Testis (tissue), 2 donors: ENCODE results near the gene BACH2.

Experiments used
- POLR2A ChIP-seq: fragments of 450-650 bp; IDR thresholded peaks from one replicate; pipeline ENCODE4 v1.6.1; 2017; ENCODE audit warnings: antibody characterized with exemption, mild to moderate bottlenecking, moderate library complexity
- TF ChIP-seq, protein P1 (sequence below), 3 experiments: fragments of 450-650 bp in 2 of 3; fragments of 200-600 bp in 1 of 3; sonication (generic) in 1 of 3; IDR thresholded peaks; one replicate each; pipeline ENCODE4 v1.5.1; 2016 to 2019; ENCODE audit warnings: antibody characterized with exemption in 3 of 3, mild to moderate bottlenecking in 2 of 3, moderate library complexity in 1 of 3

DNA sequence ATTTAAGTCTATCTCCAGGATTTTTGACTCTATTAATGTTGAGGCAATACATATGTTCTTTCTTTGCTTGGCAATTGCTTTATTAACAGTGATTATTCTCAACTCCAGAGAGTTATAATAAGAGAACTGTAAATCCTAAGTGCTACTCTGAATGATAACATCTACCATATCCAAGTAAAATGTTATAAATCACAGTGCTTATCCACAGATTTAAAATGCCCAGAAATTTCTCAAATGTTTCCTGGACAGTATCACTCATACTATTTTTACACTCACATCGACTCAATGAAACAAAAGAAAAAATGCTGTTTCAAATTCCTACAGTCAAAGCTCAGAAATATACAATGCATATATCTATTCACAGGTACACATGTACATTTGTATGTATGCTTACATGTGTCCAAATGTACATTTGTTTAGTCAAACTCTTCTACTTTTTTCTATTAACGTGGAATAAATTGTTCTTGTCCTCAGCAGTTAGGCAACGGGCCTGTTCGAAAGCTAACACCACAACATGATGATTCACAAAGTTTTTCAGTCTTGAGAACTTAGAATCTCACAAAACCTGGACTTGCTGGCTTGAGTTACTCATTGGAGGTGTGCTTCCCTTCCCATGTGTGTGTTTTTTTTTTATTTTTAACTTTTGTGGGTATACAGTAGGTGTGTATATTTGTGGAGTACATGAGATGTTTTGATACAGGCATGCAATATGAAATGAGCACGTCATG is 209.4 kb downstream of the BACH2 start:
- TF ChIP-seq, protein P1, sequence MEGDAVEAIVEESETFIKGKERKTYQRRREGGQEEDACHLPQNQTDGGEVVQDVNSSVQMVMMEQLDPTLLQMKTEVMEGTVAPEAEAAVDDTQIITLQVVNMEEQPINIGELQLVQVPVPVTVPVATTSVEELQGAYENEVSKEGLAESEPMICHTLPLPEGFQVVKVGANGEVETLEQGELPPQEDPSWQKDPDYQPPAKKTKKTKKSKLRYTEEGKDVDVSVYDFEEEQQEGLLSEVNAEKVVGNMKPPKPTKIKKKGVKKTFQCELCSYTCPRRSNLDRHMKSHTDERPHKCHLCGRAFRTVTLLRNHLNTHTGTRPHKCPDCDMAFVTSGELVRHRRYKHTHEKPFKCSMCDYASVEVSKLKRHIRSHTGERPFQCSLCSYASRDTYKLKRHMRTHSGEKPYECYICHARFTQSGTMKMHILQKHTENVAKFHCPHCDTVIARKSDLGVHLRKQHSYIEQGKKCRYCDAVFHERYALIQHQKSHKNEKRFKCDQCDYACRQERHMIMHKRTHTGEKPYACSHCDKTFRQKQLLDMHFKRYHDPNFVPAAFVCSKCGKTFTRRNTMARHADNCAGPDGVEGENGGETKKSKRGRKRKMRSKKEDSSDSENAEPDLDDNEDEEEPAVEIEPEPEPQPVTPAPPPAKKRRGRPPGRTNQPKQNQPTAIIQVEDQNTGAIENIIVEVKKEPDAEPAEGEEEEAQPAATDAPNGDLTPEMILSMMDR (IDR thresholded peaks at IDR 0.05) = no peak
- TF ChIP-seq POLR2A = no peak
